Measurements from ENCODE around the gene THUMPD3. TPM values are rescaled to one million over a fixed set of nuclear protein-coding genes. Genes with fewer than 3 reads are reported as not detected.

THUMPD3 gene
- total RNA-seq, 2 experiments from 2014 or later, result 74.2 to 78.0 TPM

DNA sequence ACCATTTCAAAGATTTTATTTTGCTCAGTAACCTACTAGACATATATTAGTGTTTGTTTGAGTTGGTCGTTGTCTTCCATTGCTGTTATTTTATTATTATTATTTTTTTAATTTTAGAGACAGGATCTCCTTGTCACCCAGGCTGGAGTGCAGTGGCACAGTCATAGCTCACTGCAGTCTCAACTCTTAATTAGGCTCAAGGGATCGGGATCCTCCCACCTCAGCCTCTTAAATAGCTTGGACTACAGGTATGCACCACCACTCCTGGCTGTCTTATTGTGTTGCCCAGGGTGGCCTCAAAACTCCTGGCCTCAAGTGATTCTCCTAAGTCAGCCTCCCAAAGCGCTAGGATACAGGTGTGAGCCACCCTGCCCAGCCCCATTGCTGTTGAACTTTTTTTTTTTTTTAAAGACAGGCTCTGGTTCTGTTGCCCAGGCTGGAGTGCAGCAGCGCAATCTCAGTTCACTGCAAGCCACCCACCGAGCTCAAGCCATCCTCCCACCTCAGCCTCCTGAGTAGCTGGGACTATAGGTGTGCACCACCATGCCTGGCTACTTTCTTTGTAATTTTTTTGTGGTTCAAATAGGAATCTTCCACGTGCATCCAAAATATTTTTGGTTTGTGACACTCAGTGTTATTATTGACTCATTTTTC, 52.8 kb downstream of the THUMPD3 start:
- H3K4me3 Mint-ChIP-seq, result no peak overlapping the region
- peaks cover 71% of the 10 kb centered on the region for H3K4me1 Mint-ChIP-seq (ENCODE audit: low read depth)
- no peaks in the 10 kb centered on the region for H3K9me3 Mint-ChIP-seq
- DNase-seq (no peak), ATAC-seq (ENCODE audit: poor library complexity) (no peak)
- H3K27me3 Mint-ChIP-seq, result no peaks in the 10 kb centered on the region
- POLR2A ChIA-PET, result interaction anchor here (4.3 kb wide), 1 partner anchor 19 kb away, joined by 36 read pairs; the partner anchor contains the start of gene SETD5
- Histone ChIP-seq H3K27me3 (ENCODE audit: control insufficient read depth in 1 of 2, insufficient read depth in 2 of 2, low read length in 2 of 2) (no peaks in the 10 kb centered on the region), H3K4me1 (ENCODE audit: insufficient read depth, low read length) (peaks cover 23% of the 10 kb centered on the region), H3K9me3 (ENCODE audit: control insufficient read depth in 1 of 2, insufficient read depth in 1 of 2, low read length in 2 of 2) (no peaks in the 10 kb centered on the region), H3K4me3 (ENCODE audit: low read length) (no peak overlapping the region), H3K27ac (ENCODE audit: low read depth in 1 of 2, low read length in 2 of 2) (no peak overlapping the region), H3K36me3 (ENCODE audit: insufficient read depth, low read length) (no peaks in the 10 kb centered on the region)
- CTCF ChIA-PET, result interaction anchor here (0.8 to 1.4 kb wide), 4 partner anchors 13 to 62 kb away, joined by 3 to 5 read pairs (median 3); partner anchors contain the start of gene THUMPD3
- peaks cover 28% of the 10 kb centered on the region for H3K36me3 Mint-ChIP-seq (ENCODE audit: low read depth)
- intact Hi-C loops (cut with DNase I, micrococcal nuclease), result no loop called here
- TF ChIP-seq, protein P1, sequence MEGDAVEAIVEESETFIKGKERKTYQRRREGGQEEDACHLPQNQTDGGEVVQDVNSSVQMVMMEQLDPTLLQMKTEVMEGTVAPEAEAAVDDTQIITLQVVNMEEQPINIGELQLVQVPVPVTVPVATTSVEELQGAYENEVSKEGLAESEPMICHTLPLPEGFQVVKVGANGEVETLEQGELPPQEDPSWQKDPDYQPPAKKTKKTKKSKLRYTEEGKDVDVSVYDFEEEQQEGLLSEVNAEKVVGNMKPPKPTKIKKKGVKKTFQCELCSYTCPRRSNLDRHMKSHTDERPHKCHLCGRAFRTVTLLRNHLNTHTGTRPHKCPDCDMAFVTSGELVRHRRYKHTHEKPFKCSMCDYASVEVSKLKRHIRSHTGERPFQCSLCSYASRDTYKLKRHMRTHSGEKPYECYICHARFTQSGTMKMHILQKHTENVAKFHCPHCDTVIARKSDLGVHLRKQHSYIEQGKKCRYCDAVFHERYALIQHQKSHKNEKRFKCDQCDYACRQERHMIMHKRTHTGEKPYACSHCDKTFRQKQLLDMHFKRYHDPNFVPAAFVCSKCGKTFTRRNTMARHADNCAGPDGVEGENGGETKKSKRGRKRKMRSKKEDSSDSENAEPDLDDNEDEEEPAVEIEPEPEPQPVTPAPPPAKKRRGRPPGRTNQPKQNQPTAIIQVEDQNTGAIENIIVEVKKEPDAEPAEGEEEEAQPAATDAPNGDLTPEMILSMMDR (IDR thresholded peaks at IDR 0.05), result no peak
- H3K27ac Mint-ChIP-seq, result peak overlapping the region; percentile 29

DNA sequence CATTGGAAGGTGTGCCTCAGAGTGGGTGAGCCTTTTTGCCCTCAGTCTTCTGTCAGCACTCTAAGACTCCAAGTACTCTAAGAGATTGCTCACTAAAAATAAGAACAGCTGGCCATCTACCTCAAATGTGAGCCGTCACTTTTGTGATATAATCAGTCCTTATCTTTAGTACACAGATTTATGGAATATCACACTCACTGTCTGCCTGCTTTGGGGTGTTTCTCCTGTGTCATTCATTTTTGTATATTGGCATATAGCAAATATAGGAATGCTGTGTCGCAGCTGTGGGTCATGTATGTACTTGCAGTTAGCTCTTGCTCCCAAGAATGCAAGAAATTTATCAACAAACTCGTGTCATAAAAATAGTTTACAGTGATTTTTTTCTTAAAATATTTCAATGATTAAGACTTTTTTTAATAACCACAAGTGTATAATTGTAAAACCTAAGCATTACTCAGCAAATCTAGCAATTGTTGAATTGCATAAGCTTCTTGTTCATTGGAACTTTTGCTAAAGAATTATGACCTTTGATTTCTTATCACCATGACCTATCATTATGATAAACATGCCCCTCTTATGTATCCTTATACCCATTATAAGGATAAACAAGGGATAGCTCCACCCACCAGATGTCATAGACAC, 53.4 kb downstream of the THUMPD3 start:
- intact Hi-C loops (cut with DNase I, micrococcal nuclease), result no loop called here
- no peaks in the 10 kb centered on the region for H3K9me3 Mint-ChIP-seq
- Histone ChIP-seq H3K27me3 (ENCODE audit: control insufficient read depth in 1 of 2, insufficient read depth in 2 of 2, low read length in 2 of 2) (no peaks in the 10 kb centered on the region), H3K4me3 (ENCODE audit: low read length) (no peak overlapping the region), H3K4me1 (ENCODE audit: insufficient read depth, low read length) (peaks cover 20% of the 10 kb centered on the region), H3K27ac (ENCODE audit: low read depth in 1 of 2, low read length in 2 of 2) (no peak overlapping the region), H3K36me3 (ENCODE audit: insufficient read depth, low read length) (no peaks in the 10 kb centered on the region), H3K9me3 (ENCODE audit: control insufficient read depth in 1 of 2, insufficient read depth in 1 of 2, low read length in 2 of 2) (no peaks in the 10 kb centered on the region)
- ATAC-seq (ENCODE audit: poor library complexity) (no peak), DNase-seq (no peak)
- CTCF ChIA-PET, result interaction anchor here (0.8 to 2.2 kb wide), 5 partner anchors 12 to 63 kb away, joined by 3 to 8 read pairs (median 3); partner anchors contain the start of gene THUMPD3
- TF ChIP-seq, protein P1 (IDR thresholded peaks at IDR 0.05), result no peak
- H3K27me3 Mint-ChIP-seq, result no peaks in the 10 kb centered on the region
- H3K36me3 Mint-ChIP-seq (ENCODE audit: low read depth), result peaks cover 31% of the 10 kb centered on the region
- no peak overlapping the region for H3K4me3 Mint-ChIP-seq
- POLR2A ChIA-PET, result interaction anchor here (4.3 kb wide), 1 partner anchor 20 kb away, joined by 36 read pairs; the partner anchor contains the start of gene SETD5
- peak overlapping the region; percentile 29 for H3K27ac Mint-ChIP-seq
- peaks cover 76% of the 10 kb centered on the region for H3K4me1 Mint-ChIP-seq (ENCODE audit: low read depth)

GRCh38 chr3:9420850-9421549, 58.1 kb downstream of the THUMPD3 start:
- POLR2A ChIA-PET, result interaction anchor here (0.6 to 2.6 kb wide), 5 partner anchors 18 to 818 kb away, joined by 3 to 25 read pairs (median 4); partner anchors contain the start of genes SETD5 and THUMPD3
- CTCF ChIA-PET, result interaction anchor here (0.8 to 1.2 kb wide), 5 partner anchors 10 to 68 kb away, joined by 3 to 7 read pairs (median 3); no protein-coding TSS in a partner anchor
- no peaks in the 10 kb centered on the region for H3K9me3 Mint-ChIP-seq
- H3K27ac Mint-ChIP-seq, result peak overlapping the region; percentile 77
- no peaks in the 10 kb centered on the region for H3K9me3 ChIP-seq (ENCODE audit: control insufficient read depth in 1 of 2, insufficient read depth in 1 of 2, low read length in 2 of 2)
- TF ChIP-seq, protein P1 (IDR thresholded peaks at IDR 0.05), result no peak
- H3K27me3 ChIP-seq (ENCODE audit: control insufficient read depth in 1 of 2, insufficient read depth in 2 of 2, low read length in 2 of 2), result no peaks in the 10 kb centered on the region
- no peak overlapping the region for H3K4me3 ChIP-seq (ENCODE audit: low read length)
- H3K4me3 Mint-ChIP-seq, result no peak overlapping the region
- peaks cover 8% of the 10 kb centered on the region for H3K4me1 ChIP-seq (ENCODE audit: insufficient read depth, low read length)
- no peak for ATAC-seq (ENCODE audit: poor library complexity)
- H3K27me3 Mint-ChIP-seq, result no peaks in the 10 kb centered on the region
- peak overlapping the region in 1 of 2 donors; percentile 11 for H3K27ac ChIP-seq (ENCODE audit: low read depth in 1 of 2, low read length in 2 of 2)
- peaks cover 16% of the 10 kb centered on the region for H3K36me3 ChIP-seq (ENCODE audit: insufficient read depth, low read length)
- H3K36me3 Mint-ChIP-seq (ENCODE audit: low read depth), result peaks cover 41% of the 10 kb centered on the region
- intact Hi-C loops (cut with DNase I, micrococcal nuclease), result loop anchor here in 1 of 2 experiments (2.0 to 5.0 kb wide), 2 partner anchors 18 to 449 kb away; no protein-coding TSS in a partner anchor
- peaks cover 74% of the 10 kb centered on the region for H3K4me1 Mint-ChIP-seq (ENCODE audit: low read depth)
- DNase-seq, result no peak
